ENCODE data around the gene GAS7. TPM values are rescaled to one million over a fixed set of nuclear protein-coding genes. Genes with fewer than 3 reads are reported as not detected.

Gene GAS7
- polyA plus RNA-seq, 1 donor (not counting 4 experiments of a cell fraction or from before 2014, with no cell fraction given): 0.10 TPM

DNA sequence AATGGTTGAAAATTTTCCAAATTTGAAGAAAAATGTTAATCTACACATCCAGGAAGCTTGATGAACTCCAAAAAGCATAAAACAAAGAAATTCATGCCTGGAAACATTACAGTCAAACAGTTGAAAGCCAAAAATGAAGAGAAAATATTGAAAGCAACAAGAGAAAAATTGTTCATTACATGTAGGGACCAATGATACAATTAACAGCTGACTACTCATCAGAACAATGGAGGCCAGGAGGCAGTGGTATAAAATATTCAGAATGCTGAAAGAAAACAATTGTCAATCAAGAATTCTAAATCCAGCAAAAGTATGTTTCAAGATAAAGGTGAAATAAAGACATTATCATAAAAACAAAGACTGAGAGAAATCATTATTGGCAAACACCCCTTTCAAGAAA lies 315.0 kb downstream of the GAS7 start:
- Histone ChIP-seq H3K9ac (ENCODE audit: control insufficient read depth, extremely low read depth, insufficient read depth, low read length) (no peak overlapping the region), H3K27ac (ENCODE audit: control insufficient read depth, insufficient read depth, low read length) (no peak overlapping the region), H3K9me1 (ENCODE audit: control insufficient read depth, extremely low read depth, insufficient read depth, low read length) (no peaks in the 10 kb centered on the region), H3K79me2 (ENCODE audit: control insufficient read depth, insufficient read depth, low read length) (no peaks in the 10 kb centered on the region), H3K4me3 (ENCODE audit: control insufficient read depth in 2 of 3, extremely low read depth in 1 of 3, insufficient read depth in 2 of 3, low read depth in 1 of 3, low read length in 3 of 3) (no peak overlapping the region), H3K4me2 (ENCODE audit: control insufficient read depth, extremely low read depth, insufficient read depth, low read depth, low read length) (no peak overlapping the region), H3K36me3 (ENCODE audit: control insufficient read depth in 2 of 2, extremely low read depth in 1 of 2, insufficient read depth in 2 of 2, low read length in 2 of 2) (no peaks in the 10 kb centered on the region), H4K20me1 (ENCODE audit: control insufficient read depth, extremely low read depth, insufficient read depth, low read length) (no peaks in the 10 kb centered on the region), H3K27me3 (ENCODE audit: control insufficient read depth, extremely low read depth, insufficient read depth, low read length) (no peaks in the 10 kb centered on the region), H2AFZ (ENCODE audit: control insufficient read depth, low read length) (no peak overlapping the region), H3K4me1 (ENCODE audit: control insufficient read depth, extremely low read depth, insufficient read depth, low read length) (no peaks in the 10 kb centered on the region), H3K9me3 (ENCODE audit: control insufficient read depth, low read depth, low read length) (no peaks in the 10 kb centered on the region)
- no peak for DNase-seq (ENCODE audit: low read depth, low spot score)
- dilution Hi-C loops (cut with MboI; ENCODE audit: extremely low pct_ligation_motif_present, low sequenced_read_pairs): no loop called here
- TF ChIP-seq EZH2 (IDR thresholded peaks at IDR 0.05; ENCODE audit: low read length): no peak
- TF ChIP-seq, protein P1, sequence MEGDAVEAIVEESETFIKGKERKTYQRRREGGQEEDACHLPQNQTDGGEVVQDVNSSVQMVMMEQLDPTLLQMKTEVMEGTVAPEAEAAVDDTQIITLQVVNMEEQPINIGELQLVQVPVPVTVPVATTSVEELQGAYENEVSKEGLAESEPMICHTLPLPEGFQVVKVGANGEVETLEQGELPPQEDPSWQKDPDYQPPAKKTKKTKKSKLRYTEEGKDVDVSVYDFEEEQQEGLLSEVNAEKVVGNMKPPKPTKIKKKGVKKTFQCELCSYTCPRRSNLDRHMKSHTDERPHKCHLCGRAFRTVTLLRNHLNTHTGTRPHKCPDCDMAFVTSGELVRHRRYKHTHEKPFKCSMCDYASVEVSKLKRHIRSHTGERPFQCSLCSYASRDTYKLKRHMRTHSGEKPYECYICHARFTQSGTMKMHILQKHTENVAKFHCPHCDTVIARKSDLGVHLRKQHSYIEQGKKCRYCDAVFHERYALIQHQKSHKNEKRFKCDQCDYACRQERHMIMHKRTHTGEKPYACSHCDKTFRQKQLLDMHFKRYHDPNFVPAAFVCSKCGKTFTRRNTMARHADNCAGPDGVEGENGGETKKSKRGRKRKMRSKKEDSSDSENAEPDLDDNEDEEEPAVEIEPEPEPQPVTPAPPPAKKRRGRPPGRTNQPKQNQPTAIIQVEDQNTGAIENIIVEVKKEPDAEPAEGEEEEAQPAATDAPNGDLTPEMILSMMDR (optimal IDR thresholded peaks at IDR 0.05 in 1 of 3, IDR thresholded peaks at IDR 0.05 in 1 of 3, conservative IDR thresholded peaks at IDR 0.05 in 1 of 3; ENCODE audit: extremely low read depth in 1 of 3, insufficient read depth in 2 of 3, low read length in 3 of 3): no peak
- FAIRE-seq: no peak

DNA sequence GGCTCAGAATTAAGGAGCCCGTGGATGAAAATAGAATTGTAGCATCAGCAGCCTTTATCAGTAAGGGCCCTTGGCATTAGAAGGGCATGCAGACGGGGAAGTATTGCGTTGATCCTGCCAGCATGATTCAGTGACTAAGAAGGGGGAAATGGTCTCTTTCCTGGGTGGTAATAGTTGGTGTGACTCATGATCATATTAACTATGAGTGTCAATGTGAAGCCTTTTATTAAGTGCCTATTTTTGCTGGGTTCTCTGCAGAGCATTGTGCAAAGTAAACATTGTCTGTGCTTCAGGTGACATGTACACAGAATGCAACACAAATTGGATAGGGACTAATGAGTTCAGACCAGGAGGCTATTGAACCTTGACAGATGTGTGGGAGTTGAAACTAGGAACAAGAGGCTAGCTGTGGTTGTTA lies 317.8 kb downstream of the GAS7 start:
- H3K79me2 ChIP-seq (ENCODE audit: control insufficient read depth, insufficient read depth, low read length): no peaks in the 10 kb centered on the region
- no peak overlapping the region for H2AFZ ChIP-seq (ENCODE audit: control insufficient read depth, low read length)
- dilution Hi-C loops (cut with MboI; ENCODE audit: extremely low pct_ligation_motif_present, low sequenced_read_pairs): no loop called here
- no peaks in the 10 kb centered on the region for H3K27me3 ChIP-seq (ENCODE audit: control insufficient read depth, extremely low read depth, insufficient read depth, low read length)
- FAIRE-seq (no peak), DNase-seq (ENCODE audit: low read depth, low spot score) (no peak)
- H3K27ac ChIP-seq (ENCODE audit: control insufficient read depth, insufficient read depth, low read length): no peak overlapping the region
- no peak overlapping the region for H3K4me3 ChIP-seq (ENCODE audit: control insufficient read depth in 2 of 3, extremely low read depth in 1 of 3, insufficient read depth in 2 of 3, low read depth in 1 of 3, low read length in 3 of 3)
- H3K9ac ChIP-seq (ENCODE audit: control insufficient read depth, extremely low read depth, insufficient read depth, low read length): no peak overlapping the region
- no peaks in the 10 kb centered on the region for H4K20me1 ChIP-seq (ENCODE audit: control insufficient read depth, extremely low read depth, insufficient read depth, low read length)
- H3K36me3 ChIP-seq (ENCODE audit: control insufficient read depth in 2 of 2, extremely low read depth in 1 of 2, insufficient read depth in 2 of 2, low read length in 2 of 2): no peaks in the 10 kb centered on the region
- no peak overlapping the region for H3K4me2 ChIP-seq (ENCODE audit: control insufficient read depth, extremely low read depth, insufficient read depth, low read depth, low read length)
- H3K9me1 ChIP-seq (ENCODE audit: control insufficient read depth, extremely low read depth, insufficient read depth, low read length): no peaks in the 10 kb centered on the region
- no peaks in the 10 kb centered on the region for H3K4me1 ChIP-seq (ENCODE audit: control insufficient read depth, extremely low read depth, insufficient read depth, low read length)
- no peaks in the 10 kb centered on the region for H3K9me3 ChIP-seq (ENCODE audit: control insufficient read depth, low read depth, low read length)
- TF ChIP-seq, protein P1 (optimal IDR thresholded peaks at IDR 0.05 in 1 of 3, IDR thresholded peaks at IDR 0.05 in 1 of 3, conservative IDR thresholded peaks at IDR 0.05 in 1 of 3; ENCODE audit: extremely low read depth in 1 of 3, insufficient read depth in 2 of 3, low read length in 3 of 3): no peak
- no peak for TF ChIP-seq EZH2 (IDR thresholded peaks at IDR 0.05; ENCODE audit: low read length)

Measured in keratinocyte (primary cell).